Fibroblast of mammary gland (primary cell): Measurements from ENCODE around the gene BTBD1.
"Not testable (repeated sequence)": the region's sequence is repeated elsewhere in the genome, so short reads cannot be mapped to it uniquely, and the experiment has no call there.

Experiments
- DNase-seq: peaks from one replicate; pipeline ENCODE4 v3.0.0-alpha.2; 2010; ENCODE audit warnings: low read depth
- H3K4me3 ChIP-seq: 2 replicates; pipeline ENCODE4 v1.5.1; 2011; ENCODE audit warnings: low read depth, mild to moderate bottlenecking, low read length, moderate library complexity; ENCODE audit not compliant: control insufficient read depth
- TF ChIP-seq, protein P1 (sequence below): conservative IDR thresholded peaks from 2 replicates; pipeline ENCODE4 v1.5.1; 2011; ENCODE audit warnings: low read depth, low read length, inconsistent platforms; ENCODE audit not compliant: control insufficient read depth, insufficient read depth

The BTBD1 gene

DNA sequence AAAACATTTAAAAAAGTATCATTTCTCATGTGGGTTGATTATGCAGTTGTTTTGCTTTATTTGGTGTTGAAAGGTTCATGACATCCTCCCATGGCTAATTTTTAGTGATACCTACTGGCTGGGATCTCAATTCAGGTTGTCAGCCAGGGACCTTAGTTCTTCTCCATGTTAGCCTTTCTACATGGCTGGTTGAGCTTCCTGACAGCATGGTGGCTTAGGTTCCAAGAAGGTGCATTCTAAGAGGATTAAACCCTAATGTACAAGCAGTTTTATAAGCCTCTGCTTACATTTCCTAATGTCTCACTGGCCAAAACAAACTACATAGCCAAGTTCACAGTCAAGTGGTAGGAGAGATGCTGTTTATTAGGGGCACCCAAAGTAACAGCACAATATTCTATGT, 31.0 kb upstream of the BTBD1 start:
- no peak for DNase-seq
- TF ChIP-seq, protein P1, sequence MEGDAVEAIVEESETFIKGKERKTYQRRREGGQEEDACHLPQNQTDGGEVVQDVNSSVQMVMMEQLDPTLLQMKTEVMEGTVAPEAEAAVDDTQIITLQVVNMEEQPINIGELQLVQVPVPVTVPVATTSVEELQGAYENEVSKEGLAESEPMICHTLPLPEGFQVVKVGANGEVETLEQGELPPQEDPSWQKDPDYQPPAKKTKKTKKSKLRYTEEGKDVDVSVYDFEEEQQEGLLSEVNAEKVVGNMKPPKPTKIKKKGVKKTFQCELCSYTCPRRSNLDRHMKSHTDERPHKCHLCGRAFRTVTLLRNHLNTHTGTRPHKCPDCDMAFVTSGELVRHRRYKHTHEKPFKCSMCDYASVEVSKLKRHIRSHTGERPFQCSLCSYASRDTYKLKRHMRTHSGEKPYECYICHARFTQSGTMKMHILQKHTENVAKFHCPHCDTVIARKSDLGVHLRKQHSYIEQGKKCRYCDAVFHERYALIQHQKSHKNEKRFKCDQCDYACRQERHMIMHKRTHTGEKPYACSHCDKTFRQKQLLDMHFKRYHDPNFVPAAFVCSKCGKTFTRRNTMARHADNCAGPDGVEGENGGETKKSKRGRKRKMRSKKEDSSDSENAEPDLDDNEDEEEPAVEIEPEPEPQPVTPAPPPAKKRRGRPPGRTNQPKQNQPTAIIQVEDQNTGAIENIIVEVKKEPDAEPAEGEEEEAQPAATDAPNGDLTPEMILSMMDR, result no peak
- no peak overlapping the region for H3K4me3 ChIP-seq

DNA sequence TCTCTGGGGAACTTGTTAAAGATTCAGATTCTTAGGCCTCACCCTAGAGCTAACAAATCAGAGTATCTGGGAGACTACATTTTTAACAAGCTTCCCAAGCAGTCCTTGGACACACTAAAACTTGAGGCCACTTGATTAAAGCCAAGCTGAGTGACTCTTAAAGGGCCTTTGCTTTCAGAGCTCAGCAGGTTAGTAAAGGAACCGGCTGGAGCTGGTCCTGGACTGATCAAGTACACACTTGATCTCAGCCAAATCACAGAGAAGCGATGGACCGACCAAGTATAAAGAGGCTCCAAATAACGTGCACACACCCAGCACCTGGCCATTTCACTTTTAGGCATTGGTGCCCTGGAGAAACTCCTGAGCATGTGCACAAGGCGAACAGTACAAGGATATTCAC, 27.5 kb upstream of the BTBD1 start:
- H3K4me3 ChIP-seq, result no peak overlapping the region
- TF ChIP-seq, protein P1, result no peak
- no peak for DNase-seq

DNA sequence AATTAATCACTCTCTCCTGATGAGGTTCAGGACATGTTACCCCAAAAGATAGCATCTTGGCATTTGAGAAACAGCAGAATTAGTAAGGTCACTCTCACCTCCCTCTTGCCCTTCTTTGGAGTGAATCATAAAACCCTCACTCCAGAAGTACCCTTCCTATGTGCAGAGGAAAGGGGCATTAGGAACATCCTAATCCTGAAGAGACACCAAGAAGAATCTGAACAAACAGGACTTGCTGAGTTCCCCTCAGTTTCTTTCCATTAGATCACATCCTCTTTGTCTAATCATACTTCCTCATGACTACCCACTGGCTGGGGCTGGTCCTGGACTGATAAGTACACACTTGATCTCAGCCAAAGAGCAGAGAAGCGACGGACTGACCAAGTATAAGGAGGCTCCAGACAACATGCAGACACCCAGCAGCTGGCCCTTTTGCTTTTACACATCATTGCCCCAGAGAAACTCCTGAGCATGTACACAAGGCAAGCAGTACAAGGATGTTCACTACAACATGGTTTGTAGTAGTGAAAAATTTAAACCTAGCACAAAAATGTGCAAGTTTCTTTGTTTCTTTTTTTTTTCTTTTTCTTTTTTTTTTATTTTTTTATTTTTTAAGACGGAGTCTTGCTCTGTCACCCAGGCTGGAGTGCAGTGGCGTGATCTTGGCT, 25.4 kb upstream of the BTBD1 start:
- H3K4me3 ChIP-seq, result no peak overlapping the region
- DNase-seq, result peak; percentile 9
- TF ChIP-seq, protein P1, result no peak

GRCh38 chr15:83091965-83092308, 24.9 kb upstream of the BTBD1 start:
- H3K4me3 ChIP-seq, DNase-seq: not testable (repeated sequence)

- no peak overlapping the region for H3K4me3 ChIP-seq
- no peak for DNase-seq
- TF ChIP-seq, protein P1, result no peak
Observed at GRCh38 chr15:83090465-83090864, 23.4 kb upstream of the BTBD1 start.

DNA sequence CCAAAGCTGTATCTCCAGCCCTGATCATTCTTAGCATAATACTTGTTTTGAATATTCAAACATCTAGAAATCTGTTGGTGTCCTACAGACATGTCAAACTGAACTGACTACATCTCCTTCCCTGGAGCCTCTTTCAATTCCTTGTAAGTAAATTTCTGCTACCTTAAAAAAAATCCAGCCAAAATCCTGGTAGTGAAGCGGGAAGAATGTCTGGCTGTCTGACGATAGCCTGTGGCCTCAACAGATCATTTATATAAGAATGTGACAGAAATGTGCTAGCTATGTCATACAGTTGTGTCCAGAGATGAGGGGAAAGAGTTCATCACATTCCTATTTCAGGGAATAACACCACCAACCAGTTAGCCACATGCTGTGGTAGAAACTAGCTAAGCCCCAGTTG, 21.8 kb upstream of the BTBD1 start:
- DNase-seq, result no peak

DNA sequence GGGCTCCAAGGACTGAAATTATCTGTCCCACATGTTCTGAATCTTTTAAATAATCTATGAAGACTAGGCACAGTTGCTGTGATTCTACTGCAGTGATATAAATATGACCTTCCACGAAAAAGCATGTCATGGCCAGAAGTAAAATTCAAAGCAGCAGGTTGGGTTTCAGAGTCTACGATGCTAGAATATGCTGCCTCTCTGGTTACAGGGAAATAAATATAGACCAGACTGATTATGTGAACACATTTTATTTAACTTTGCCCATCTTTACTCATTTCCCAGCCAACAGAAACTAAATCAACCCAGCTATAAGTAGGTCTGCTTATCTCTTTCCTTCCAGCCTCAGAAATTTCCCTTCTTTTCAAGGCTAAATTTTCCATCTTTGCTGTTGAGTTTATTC, 20.5 kb upstream of the BTBD1 start:
- TF ChIP-seq, protein P1, result no peak
- DNase-seq, result no peak

More for the DNA sequence above, 21.8 kb upstream of the BTBD1 start:
- TF ChIP-seq, protein P1, result no peak
- no peak overlapping the region for H3K4me3 ChIP-seq

GRCh38 chr15:83085864-83086552, 19.0 kb upstream of the BTBD1 start:
- H3K4me3 ChIP-seq, DNase-seq: not testable (repeated sequence)

More for the DNA sequence above, 20.5 kb upstream of the BTBD1 start:
- no peak overlapping the region for H3K4me3 ChIP-seq
